ENCODE data around the gene MISP. TPM values are rescaled to one million over a fixed set of nuclear protein-coding genes. Genes with fewer than 3 reads are reported as not detected.

MISP gene
- total RNA-seq, 1 donor from 2014 or later = not detected

DNA sequence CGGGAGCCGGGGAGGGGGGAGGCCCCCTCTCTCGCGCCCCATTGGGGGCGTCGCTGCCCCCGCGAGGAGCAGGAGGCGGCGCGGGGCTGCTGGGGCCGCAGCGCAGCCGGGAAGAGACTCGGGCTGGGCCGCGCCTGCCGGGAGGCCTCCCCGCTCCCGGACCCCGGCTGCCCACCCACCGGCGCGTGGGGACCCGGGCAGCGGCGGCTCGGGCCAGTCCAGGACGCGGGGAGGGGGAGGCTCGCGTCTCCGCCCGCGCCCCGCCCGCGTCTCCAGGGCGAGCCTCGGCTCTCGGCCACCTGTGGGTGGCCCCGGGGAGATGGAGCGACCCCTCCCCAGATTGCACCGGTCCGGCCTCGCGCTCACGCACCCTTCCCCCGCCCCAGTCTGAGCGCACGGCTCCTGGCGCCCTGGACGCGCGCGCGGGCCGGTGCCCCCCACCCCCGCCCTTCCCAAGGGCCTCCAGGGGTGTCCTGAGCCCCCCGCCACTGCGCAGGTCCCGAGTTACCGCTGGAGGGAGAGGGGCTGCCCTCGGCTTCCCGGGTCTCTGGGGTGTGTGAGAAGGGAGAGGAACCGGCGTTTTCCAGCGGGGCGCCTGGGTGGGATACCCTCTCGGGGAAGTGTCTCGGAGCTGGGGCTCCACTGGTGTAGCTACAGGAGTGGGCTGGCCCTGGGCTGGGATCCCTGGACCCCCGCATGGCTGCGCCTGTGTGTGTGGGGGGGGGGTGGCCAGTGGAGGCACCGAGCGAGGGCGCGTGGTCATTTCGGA, 41.5 kb upstream of the MISP start:
- Histone ChIP-seq H2AFZ (replicated peaks) (no peak overlapping the region), H4K20me1 (ENCODE audit: low read depth) (peaks cover 26% of the 10 kb centered on the region), H3K4me3 (peak overlapping the region; percentile 92), H3K9ac (peak overlapping the region; percentile 30), H3K4me2 (peak overlapping the region; percentile 94), H3K36me3 (no peaks in the 10 kb centered on the region), H3K27ac (no peak overlapping the region), H3F3A (ENCODE audit: low read depth) (peaks cover 40% of the 10 kb centered on the region), H3K9me3 (ENCODE audit: low read depth) (no peaks in the 10 kb centered on the region), H3K27me3 (peaks cover 13% of the 10 kb centered on the region), H3K79me2 (ENCODE audit: low read depth) (peaks cover 17% of the 10 kb centered on the region), H3K4me1 (peaks cover 17% of the 10 kb centered on the region)
- H3K9me3 Mint-ChIP-seq = peaks cover 3% of the 10 kb centered on the region
- no peak for TF ChIP-seq EZH2 (IDR thresholded peaks at IDR 0.05)
- TF ChIP-seq, protein P1, sequence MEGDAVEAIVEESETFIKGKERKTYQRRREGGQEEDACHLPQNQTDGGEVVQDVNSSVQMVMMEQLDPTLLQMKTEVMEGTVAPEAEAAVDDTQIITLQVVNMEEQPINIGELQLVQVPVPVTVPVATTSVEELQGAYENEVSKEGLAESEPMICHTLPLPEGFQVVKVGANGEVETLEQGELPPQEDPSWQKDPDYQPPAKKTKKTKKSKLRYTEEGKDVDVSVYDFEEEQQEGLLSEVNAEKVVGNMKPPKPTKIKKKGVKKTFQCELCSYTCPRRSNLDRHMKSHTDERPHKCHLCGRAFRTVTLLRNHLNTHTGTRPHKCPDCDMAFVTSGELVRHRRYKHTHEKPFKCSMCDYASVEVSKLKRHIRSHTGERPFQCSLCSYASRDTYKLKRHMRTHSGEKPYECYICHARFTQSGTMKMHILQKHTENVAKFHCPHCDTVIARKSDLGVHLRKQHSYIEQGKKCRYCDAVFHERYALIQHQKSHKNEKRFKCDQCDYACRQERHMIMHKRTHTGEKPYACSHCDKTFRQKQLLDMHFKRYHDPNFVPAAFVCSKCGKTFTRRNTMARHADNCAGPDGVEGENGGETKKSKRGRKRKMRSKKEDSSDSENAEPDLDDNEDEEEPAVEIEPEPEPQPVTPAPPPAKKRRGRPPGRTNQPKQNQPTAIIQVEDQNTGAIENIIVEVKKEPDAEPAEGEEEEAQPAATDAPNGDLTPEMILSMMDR (IDR thresholded peaks at IDR 0.05) = peak; percentile 3
- no peak for TF ChIP-seq EZH2phosphoT487 (IDR thresholded peaks at IDR 0.05)
- H3K27me3 Mint-ChIP-seq (ENCODE audit: insufficient read depth, low read depth) = peaks cover 8% of the 10 kb centered on the region
- peak overlapping the region; percentile 83 for H3K4me3 Mint-ChIP-seq
- H3K4me1 Mint-ChIP-seq = peaks cover 22% of the 10 kb centered on the region
- no peak overlapping the region for H3K27ac Mint-ChIP-seq
- peak; percentile 55 for DNase-seq (ENCODE audit: low spot score)
- H3K36me3 Mint-ChIP-seq = peaks cover 2% of the 10 kb centered on the region

DNA sequence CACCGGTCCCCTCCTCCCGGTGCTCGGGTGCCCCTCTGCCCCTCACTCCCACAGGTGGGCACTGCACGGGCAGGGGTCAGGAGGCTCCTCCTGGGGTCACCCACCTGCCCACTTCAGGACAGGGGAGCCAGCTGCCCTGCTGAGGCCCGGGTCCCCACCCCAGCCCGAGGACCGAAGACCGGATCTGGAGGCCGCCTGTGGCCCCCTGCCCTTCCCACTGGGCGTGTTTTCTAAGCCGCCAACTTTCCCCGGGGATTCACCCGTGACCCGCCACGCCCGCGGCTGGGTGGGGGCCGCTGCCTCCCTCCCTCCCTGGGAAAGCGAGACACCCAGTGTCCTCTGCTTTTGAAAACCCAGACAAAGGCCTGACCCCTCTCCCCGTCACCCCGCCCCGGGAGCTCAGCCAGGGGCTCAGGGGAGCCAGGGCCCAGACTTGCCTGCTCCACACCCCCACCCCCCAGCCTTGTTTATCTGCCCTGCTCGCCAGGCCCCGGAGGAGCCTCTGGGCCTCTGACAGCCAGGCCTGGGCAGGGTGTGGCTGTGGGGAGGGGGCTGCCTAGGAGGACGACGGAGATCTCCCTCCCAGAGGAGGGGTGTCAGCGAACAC, 40.8 kb upstream of the MISP start:
- H3K79me2 ChIP-seq (ENCODE audit: low read depth) = peaks cover 23% of the 10 kb centered on the region
- no peaks in the 10 kb centered on the region for H3K36me3 ChIP-seq
- H3K9me3 ChIP-seq (ENCODE audit: low read depth) = no peaks in the 10 kb centered on the region
- peak overlapping the region; percentile 92 for H3K4me3 ChIP-seq
- H3K4me2 ChIP-seq = peak overlapping the region; percentile 94
- Mint-ChIP-seq H3K36me3 (peaks cover 2% of the 10 kb centered on the region), H3K27ac (no peak overlapping the region), H3K4me3 (peak overlapping the region; percentile 82), H3K9me3 (peaks cover 3% of the 10 kb centered on the region), H3K4me1 (peaks cover 22% of the 10 kb centered on the region), H3K27me3 (ENCODE audit: insufficient read depth, low read depth) (peaks cover 8% of the 10 kb centered on the region)
- no peak overlapping the region for H3K27ac ChIP-seq
- peaks cover 6% of the 10 kb centered on the region for H3K27me3 ChIP-seq
- peak overlapping the region; percentile 30 for H3K9ac ChIP-seq
- H3K4me1 ChIP-seq = peaks cover 17% of the 10 kb centered on the region
- no peak for TF ChIP-seq EZH2 (IDR thresholded peaks at IDR 0.05)
- no peak overlapping the region for H2AFZ ChIP-seq (replicated peaks)
- peaks cover 26% of the 10 kb centered on the region for H4K20me1 ChIP-seq (ENCODE audit: low read depth)
- peaks cover 33% of the 10 kb centered on the region for H3F3A ChIP-seq (ENCODE audit: low read depth)
- DNase-seq (ENCODE audit: low spot score) = peak; percentile 22

DNA sequence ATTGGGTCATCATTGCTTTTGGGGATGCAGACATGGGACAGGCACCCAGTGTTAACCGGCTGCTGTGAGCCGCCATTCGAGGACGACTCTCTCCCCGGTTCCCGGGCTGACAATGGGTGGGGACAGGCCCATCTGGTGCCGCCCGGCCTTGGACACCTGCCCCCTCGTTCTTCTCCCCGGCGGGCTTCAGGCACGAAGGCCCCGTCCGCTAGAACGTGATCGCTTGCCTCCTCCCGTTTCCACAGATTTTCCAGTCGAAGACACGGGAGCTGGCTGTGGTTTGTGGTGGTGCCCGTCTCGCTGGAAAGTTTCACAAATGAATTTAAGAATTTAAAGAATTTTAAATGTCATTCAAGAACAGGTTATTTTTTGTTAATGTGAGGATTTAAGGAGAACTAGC, 40.1 kb upstream of the MISP start:
- peak overlapping the region; percentile 94 for H3K4me2 ChIP-seq
- peak overlapping the region; percentile 82 for H3K4me3 Mint-ChIP-seq
- no peak for DNase-seq (ENCODE audit: low spot score)

More for the DNA sequence above, 40.1 kb upstream of the MISP start:
- H3K9ac ChIP-seq = no peak overlapping the region
- Mint-ChIP-seq H3K36me3 (peaks cover 7% of the 10 kb centered on the region), H3K27me3 (ENCODE audit: insufficient read depth, low read depth) (peaks cover 12% of the 10 kb centered on the region), H3K9me3 (peaks cover 10% of the 10 kb centered on the region), H3K27ac (peak overlapping the region; percentile 60), H3K4me1 (peaks cover 27% of the 10 kb centered on the region)
- H3K4me3 ChIP-seq = no peak overlapping the region
- no peak overlapping the region for H3K27ac ChIP-seq
- H3K79me2 ChIP-seq (ENCODE audit: low read depth) = peaks cover 23% of the 10 kb centered on the region
- peaks cover 26% of the 10 kb centered on the region for H4K20me1 ChIP-seq (ENCODE audit: low read depth)
- H3K9me3 ChIP-seq (ENCODE audit: low read depth) = no peaks in the 10 kb centered on the region
- no peaks in the 10 kb centered on the region for H3K27me3 ChIP-seq
- no peak overlapping the region for H2AFZ ChIP-seq (replicated peaks)
- H3F3A ChIP-seq (ENCODE audit: low read depth) = peaks cover 32% of the 10 kb centered on the region
- TF ChIP-seq EZH2phosphoT487 (IDR thresholded peaks at IDR 0.05) (no peak), EZH2 (IDR thresholded peaks at IDR 0.05) (no peak)
- TF ChIP-seq, protein P1 (IDR thresholded peaks at IDR 0.05) = no peak
- H3K4me1 ChIP-seq = peaks cover 17% of the 10 kb centered on the region
- H3K36me3 ChIP-seq = no peaks in the 10 kb centered on the region

All from neural progenitor cell (in vitro differentiated cells).